ENCODE results near the gene TADA1.

TADA1 gene

DNA sequence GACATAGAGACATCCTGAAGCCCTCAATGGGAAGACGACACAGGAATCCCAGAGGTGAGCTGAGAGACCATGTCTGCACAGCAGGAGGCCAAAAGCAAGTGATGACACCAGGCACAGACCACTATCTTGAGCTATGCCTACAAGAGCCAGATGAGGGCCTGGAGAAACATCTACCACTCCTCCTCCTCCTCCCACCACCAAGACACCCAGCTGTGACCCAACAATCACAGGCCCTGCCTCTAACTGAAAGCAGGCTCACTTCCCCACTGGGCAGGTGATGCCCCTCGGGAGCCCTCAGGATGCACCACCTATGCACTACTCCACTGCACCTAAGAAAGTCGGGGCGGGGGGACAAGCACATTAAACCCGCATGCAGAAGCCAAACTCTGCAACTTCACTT, 16.5 kb downstream of the TADA1 start:
- DNase-seq (ENCODE audit: low read depth) = no peak
- TF ChIP-seq, protein P1, sequence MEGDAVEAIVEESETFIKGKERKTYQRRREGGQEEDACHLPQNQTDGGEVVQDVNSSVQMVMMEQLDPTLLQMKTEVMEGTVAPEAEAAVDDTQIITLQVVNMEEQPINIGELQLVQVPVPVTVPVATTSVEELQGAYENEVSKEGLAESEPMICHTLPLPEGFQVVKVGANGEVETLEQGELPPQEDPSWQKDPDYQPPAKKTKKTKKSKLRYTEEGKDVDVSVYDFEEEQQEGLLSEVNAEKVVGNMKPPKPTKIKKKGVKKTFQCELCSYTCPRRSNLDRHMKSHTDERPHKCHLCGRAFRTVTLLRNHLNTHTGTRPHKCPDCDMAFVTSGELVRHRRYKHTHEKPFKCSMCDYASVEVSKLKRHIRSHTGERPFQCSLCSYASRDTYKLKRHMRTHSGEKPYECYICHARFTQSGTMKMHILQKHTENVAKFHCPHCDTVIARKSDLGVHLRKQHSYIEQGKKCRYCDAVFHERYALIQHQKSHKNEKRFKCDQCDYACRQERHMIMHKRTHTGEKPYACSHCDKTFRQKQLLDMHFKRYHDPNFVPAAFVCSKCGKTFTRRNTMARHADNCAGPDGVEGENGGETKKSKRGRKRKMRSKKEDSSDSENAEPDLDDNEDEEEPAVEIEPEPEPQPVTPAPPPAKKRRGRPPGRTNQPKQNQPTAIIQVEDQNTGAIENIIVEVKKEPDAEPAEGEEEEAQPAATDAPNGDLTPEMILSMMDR (IDR thresholded peaks at IDR 0.05; ENCODE audit: insufficient read depth, low read depth, low read length, missing control alignments) = no peak
- H3K4me3 ChIP-seq (ENCODE audit: low read depth, low read length) = no peak overlapping the region

DNA sequence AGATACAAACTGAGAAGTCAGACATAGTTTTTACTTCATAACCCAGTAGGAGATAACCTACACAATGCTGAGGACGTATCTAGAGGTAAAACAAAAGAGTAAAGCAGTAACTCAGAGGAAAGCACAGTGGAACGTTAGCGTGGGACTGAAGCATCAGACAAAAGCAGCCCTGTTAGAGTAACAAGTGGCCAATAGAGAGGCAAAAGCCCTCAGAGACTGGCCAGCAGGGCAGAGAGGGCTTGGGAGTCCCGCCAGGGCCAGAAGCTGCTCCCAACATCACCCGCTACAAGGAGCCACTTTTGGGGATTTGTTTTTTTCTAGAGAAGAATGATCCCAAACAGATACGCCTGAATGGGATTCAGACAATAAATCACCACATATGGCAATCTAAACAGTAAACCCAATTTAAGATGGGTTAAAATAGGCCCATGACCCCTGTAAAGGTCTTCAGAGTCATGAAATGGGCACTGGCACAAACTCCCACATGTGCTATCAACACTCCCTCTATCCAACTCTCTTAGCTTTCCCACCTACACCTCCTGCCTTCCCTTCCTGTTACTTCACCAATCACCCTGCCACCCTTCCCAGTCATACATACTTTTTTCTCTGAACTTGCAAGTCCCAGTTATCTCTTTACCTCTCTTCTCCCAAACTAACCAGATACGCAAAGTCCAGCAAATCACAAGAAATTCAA, 17.2 kb downstream of the TADA1 start:
- DNase-seq (ENCODE audit: low read depth) = no peak
- TF ChIP-seq, protein P1 (IDR thresholded peaks at IDR 0.05; ENCODE audit: insufficient read depth, low read depth, low read length, missing control alignments) = no peak
- H3K4me3 ChIP-seq (ENCODE audit: low read depth, low read length) = no peak overlapping the region

DNA sequence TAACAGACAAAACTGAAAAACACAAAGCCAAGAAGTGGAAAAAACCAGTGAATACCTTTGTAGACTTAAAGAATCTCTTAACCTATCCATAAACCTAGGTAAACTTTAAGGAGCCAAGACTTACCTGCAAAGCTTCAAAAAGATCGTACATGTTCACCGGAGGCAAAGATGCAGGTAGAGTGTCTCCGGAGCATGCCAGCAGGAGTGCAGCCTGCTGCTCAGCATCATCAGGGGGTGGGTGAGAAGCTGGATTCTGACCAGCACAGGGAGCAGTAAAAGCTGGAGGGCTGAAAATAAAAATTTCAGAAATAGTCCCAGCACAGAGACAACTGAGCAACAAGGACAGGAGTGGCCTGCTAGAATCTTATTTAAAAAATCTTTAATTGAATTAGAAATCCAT, 18.1 kb downstream of the TADA1 start:
- TF ChIP-seq, protein P1 (IDR thresholded peaks at IDR 0.05; ENCODE audit: insufficient read depth, low read depth, low read length, missing control alignments) = no peak
- no peak for DNase-seq (ENCODE audit: low read depth)
- H3K4me3 ChIP-seq (ENCODE audit: low read depth, low read length) = no peak overlapping the region

DNA sequence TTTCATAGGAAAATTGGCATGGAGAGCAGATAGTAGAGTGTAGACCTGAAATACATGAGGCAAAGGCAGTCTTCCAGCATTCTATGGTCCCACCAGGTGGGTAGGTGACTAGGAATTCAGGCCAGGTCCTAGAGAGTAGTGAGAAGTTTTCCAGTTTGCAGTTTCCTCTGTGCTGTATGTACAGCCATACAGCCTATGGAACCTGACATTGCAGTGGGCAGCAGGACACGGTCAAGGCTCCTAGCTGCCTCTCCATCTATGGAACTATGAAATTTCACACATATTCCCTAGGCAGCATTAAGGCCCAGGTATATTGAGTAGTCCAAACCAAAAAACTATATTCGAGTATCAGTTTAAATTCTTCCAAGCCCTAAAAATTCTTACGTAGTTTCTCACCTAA, 20.5 kb downstream of the TADA1 start:
- TF ChIP-seq, protein P1 (IDR thresholded peaks at IDR 0.05; ENCODE audit: insufficient read depth, low read depth, low read length, missing control alignments) = no peak
- H3K4me3 ChIP-seq (ENCODE audit: low read depth, low read length) = no peak overlapping the region
- no peak for DNase-seq (ENCODE audit: low read depth)

DNA sequence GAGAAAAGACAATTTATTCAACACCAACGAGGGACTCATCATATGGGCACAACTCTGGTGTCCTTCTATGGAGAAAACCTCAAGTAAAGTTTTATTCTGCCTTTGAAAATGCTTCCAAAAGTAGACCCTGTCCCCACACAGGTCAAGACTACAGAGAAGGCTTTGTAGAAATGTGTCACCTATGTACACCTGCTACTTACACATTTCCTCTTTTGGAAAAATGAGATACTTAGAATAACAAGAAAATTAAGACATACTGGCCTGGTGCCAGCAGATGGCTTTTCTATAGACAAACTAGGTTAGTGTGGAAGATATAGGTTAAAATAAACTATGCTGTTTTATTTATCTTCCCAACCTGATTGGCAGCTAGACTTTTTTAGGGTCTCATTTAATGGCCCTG, 23.1 kb downstream of the TADA1 start:
- H3K4me3 ChIP-seq (ENCODE audit: low read depth, low read length) = no peak overlapping the region
- no peak for DNase-seq (ENCODE audit: low read depth)
- TF ChIP-seq, protein P1 (IDR thresholded peaks at IDR 0.05; ENCODE audit: insufficient read depth, low read depth, low read length, missing control alignments) = no peak

DNA sequence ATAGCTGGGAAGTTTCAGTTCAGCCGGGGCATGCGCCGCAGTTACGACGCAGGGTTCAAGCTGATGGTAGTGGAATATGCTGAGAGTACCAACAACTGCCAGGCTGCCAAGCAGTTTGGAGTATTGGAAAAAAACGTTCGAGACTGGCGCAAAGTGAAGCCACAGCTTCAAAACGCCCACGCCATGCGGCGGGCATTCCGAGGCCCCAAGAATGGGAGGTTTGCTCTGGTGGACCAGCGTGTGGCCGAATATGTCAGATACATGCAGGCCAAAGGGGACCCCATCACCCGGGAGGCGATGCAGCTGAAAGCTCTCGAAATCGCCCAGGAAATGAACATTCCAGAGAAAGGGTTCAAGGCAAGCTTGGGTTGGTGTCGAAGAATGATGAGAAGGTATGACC, 26.9 kb downstream of the TADA1 start:
- no peak for DNase-seq (ENCODE audit: low read depth)
- H3K4me3 ChIP-seq (ENCODE audit: low read depth, low read length) = no peak overlapping the region
- TF ChIP-seq, protein P1 (IDR thresholded peaks at IDR 0.05; ENCODE audit: insufficient read depth, low read depth, low read length, missing control alignments) = no peak

DNA sequence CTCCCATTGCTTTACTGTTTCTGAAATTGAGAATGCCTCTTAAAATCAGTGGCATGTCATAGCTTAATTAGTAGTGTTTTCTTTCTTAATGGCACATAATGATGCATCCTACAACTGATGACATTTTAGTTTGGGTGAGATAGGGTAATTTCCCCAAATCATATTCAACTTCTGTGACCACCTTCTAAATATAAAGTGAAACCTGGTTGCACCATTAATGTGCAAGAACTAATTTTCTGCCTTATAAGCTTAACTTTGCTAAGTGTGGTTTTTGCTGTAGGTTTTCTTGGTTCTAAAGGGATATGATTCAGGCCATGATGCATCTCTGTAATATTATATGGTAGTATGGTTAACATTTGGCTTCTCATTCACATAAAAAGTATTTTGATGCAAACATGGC, 27.9 kb downstream of the TADA1 start:
- no peak for DNase-seq (ENCODE audit: low read depth)
- H3K4me3 ChIP-seq (ENCODE audit: low read depth, low read length) = no peak overlapping the region
- TF ChIP-seq, protein P1 (IDR thresholded peaks at IDR 0.05; ENCODE audit: insufficient read depth, low read depth, low read length, missing control alignments) = no peak
